Mammary epithelial cell (primary cell): ENCODE data around the gene PFKL.

Experiments used
- EZH2 ChIP-seq: IDR thresholded peaks from 2 replicates; pipeline ENCODE4 v1.6.1; 2012; ENCODE audit warnings: low read length, inconsistent platforms, borderline replicate concordance
- TF ChIP-seq, protein P1 (sequence below), 2 donors: IDR thresholded peaks in 1 of 2; conservative IDR thresholded peaks in 1 of 2; 2 replicates each; pipeline ENCODE4 v1.5.1; 2011 to 2012; ENCODE audit warnings: inconsistent platforms in 2 of 2, low read length in 2 of 2, mild to moderate bottlenecking in 2 of 2, control low read depth in 1 of 2, low read depth in 1 of 2; ENCODE audit not compliant: insufficient read depth in 1 of 2; ENCODE audit errors: extremely low read depth in 1 of 2

DNA sequence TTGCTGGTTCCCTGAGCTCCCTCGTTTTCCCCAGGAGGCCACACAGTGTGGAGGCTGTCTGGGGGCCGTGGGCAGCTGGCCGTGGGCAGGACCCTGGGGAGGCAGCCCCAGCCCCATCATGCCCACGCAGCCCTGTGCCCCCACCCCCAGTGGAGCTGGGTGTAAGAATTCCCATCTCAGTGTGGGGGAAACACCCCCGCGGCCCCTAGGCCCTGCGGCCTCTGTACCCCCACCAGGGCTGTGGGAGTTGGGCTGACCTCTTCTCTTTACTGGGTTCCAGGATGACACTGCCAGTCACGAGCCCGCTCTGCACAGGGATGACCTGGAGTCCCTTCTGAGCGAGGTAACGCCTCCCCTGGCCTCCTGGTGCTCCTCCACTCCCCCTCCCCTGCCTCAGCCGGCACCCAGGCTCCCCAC is 3.7 kb upstream of the PFKL start:
- TF ChIP-seq, protein P1, sequence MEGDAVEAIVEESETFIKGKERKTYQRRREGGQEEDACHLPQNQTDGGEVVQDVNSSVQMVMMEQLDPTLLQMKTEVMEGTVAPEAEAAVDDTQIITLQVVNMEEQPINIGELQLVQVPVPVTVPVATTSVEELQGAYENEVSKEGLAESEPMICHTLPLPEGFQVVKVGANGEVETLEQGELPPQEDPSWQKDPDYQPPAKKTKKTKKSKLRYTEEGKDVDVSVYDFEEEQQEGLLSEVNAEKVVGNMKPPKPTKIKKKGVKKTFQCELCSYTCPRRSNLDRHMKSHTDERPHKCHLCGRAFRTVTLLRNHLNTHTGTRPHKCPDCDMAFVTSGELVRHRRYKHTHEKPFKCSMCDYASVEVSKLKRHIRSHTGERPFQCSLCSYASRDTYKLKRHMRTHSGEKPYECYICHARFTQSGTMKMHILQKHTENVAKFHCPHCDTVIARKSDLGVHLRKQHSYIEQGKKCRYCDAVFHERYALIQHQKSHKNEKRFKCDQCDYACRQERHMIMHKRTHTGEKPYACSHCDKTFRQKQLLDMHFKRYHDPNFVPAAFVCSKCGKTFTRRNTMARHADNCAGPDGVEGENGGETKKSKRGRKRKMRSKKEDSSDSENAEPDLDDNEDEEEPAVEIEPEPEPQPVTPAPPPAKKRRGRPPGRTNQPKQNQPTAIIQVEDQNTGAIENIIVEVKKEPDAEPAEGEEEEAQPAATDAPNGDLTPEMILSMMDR (conservative IDR thresholded peaks at IDR 0.05 in 1 of 2, IDR thresholded peaks at IDR 0.05 in 1 of 2; ENCODE audit: extremely low read depth in 1 of 2, insufficient read depth in 1 of 2, low read depth in 1 of 2, low read length in 2 of 2) = no peak
- TF ChIP-seq EZH2 = no peak
